Activated T-helper 1 cell treated with anti-CD3 and anti-CD28 coated beads, Interleukin-2, amount 50 U/mL, for 16 hours (primary cell): Measurements from ENCODE around the gene SHTN1.

Experiments used
- DNase-seq, 2 donors: peaks; one replicate each; pipeline ENCODE4 v3.0.0-alpha.2; 2020; ENCODE audit warnings: low read depth in 1 of 2, low spot score in 1 of 2

The SHTN1 gene

DNA sequence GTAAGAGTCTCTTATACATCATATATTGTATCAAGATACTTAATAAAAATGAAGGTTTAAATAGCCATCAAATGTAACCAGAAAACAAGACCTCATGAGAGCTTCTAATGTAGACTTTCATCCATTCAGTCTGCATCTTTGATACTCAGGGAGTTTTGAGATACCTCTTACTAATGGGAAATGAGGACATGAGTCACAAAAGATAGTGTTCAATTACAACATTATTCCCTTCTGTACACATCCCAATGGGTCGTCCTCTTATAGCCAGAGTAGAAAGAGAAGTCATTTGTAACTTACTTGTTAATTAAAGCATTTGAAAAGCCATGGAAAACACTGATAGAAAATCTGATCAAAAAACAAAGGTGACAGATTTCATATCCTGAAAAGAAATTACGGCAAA is 19.4 kb downstream of the SHTN1 start:
- DNase-seq = no peak

DNA sequence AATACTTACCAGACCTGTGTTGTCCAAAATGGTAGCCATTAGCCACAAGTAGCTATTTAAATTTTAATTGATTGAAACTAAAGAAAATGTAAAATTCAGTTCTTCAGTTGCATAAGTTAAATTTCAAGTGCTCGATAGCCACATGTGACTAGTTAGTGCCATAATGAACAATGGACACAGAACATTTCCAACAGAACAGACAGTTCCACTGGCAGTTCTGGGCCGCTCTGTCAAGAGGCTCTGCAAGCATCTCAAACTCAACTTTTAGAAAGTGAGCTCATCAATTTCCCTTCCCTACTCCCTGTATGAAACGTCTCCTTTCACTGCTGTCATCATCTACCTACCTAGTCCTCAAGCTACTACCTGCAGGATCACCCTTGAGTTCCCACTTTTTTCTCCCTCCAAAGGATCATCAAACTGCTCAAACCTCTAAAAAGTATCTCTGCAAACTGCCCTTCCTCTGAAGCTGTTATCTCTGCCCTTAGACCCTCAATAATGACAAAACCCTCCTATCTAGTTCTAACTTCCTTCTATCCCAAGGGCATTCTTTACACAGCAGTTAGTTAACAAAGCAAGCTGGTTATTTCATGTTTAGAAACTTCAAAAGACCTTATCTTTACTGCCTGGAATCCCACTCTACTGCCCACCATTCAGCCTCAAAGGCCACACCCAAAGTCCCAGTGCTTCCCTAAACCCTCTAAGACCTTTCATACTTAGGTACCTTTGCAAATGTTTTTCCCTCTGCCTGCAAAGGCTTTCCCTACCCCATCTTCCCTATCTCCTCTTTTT is 20.6 kb downstream of the SHTN1 start:
- DNase-seq = no peak

DNA sequence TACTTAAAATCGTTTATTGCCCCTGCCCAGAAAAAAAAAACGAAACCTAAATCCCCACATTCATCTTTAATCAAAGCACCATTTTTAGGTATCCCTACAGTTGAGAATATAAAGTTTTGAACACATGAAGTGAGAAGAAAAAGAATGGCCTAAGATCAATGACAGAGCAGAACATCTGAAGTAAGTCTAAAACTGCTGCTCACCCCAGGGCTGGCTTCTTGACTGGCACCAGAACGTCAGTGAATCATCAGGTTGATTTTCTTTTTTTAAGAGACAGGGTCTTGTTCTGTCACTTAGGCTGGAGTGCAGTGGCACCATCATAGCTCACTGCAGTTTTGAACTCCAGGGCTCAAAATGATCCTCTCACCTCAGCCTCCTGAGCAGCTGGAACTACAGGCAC is 24.9 kb downstream of the SHTN1 start:
- DNase-seq = no peak

DNA sequence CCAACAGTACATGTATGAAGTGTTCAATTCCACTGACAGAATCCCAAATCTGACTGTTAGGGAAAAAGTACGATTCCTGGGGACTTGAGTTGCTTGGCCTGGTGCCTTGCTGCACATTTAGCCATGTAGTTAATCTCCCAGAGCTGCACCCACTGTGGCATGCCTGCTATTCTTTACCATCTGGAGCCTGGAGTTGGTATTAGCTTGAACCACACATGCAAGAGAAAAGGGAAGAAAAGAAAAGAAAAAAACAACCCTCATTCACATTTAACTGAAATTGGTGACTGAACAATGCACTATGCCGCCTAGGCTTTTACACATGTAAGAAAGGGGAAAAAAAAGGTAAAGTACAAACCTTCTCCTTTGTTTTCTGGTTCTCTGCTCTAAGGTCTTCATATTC is 26.1 kb downstream of the SHTN1 start:
- no peak for DNase-seq

DNA sequence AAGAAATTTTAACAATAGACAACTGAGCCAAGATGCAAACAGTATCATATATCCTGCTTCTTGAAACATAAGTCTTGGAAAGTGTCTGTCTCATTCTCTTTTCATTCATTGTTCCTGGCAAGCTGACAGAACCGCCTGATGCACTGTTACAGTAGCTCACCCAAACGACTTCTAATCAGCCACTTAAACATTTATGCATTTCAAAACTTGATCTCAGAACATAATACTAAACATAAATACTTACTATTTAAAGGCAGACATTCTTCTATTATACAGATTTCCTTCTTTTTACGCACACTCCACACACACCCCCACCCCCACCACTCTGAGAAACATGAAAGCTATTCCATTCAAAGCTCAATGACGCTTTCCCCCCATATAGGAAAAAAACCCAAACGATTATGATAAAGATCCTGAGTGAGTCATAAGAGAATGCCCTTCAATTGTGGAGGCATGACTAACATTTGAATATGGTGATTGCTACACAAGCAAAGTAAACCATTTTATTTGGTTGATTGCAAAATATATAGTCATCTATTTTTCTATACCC is 30.5 kb downstream of the SHTN1 start:
- no peak for DNase-seq

DNA sequence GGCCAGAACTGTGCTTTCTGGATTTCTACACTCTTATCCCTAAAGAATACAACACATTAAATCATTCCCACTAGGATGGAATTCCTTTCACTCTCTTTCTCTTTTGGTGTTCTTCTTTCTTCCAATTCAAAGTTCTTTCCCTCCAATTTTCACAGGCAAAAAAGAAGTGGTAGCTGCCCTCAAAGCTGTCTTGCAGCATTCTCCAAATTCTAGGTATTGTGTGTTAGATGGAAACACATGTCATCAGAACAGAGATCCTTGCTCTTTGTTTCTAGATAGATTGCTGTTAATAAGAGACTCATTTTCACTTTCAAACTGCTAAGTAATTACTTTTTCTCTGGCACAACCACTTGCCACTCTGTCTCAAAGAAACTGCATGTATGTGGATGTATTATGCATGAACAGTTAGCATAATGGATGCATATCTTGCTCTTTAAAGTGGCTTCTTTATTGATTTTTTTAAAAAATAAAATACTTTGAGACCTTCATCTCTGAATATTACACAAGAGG is 31.0 kb downstream of the SHTN1 start:
- no peak for DNase-seq

DNA sequence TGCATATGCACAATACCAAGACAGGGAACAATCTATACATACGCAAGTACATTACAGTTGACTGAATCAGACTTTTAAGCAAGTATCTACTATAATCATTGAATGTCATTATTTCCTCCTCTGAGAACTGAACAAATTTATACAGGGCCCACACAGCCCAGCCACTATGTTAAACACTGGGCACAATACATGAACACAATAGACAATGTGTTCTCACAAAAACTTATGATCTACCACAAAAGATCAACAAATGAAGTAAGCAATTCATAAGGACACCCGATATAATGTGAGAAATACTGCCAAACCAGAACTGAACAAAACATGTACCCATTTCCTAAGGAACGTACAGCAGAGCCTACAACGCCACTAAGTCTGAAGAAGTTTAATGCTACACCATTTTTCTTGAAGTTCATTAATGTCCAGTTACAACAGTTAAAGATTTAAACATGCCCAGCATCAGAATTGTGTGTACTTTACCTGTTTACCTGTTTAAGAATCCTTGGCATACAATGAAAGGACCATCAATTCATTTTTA is 31.5 kb downstream of the SHTN1 start:
- DNase-seq = no peak

DNA sequence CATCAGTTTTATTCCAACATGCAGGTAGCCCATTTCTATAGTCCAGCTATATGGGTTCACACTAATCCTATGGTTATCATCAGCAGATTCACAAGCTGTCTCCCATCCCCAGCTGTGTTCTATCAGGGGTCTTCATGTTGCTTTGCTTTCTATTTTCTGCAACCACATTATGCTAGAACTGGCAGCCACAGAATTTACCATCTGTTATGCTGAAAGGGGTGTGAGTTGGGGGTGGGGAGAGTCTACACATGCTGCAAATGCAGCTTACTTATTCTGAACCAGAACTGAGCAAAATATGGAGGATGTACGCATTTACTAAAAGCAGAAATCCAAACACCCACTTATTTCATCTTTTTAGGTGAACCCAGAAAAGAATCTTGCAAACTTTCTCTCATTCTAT is 32.9 kb downstream of the SHTN1 start:
- no peak for DNase-seq

DNA sequence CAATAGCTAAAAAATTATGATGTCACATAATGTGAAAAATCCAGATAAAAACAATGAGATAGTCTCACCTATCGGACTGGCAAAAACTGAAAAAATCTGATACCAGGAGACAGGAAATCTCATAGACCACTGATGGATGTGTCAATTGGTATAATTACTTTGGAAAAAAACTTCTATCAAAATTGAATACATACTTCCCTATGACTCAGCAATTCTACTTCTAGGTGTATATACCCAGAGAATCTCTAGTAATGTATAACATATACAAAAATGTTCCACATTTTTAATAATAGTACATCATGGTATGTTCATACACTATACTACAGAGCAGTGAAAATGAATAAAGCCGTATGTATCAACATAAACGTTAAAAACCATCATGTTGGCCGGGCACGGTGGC is 34.9 kb downstream of the SHTN1 start:
- DNase-seq = no peak

DNA sequence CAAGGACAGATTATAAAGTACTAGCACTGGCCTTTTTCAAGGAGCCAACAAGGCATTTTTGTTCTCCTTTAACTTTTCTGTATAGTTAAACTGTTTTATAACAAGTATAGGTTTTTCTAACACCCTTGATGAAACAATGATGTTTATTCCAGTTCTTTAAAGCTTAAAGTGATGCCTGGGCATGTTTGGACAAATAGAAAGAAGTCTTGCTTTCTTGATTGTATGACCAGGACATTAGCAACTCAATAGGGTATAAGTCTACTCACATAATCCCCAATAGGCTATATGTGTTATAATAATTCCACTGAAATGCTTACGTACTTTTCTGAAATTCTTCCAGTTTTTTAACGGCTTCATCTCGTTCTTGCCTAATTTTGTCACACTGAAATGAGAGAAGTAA is 36.7 kb downstream of the SHTN1 start:
- no peak for DNase-seq

DNA sequence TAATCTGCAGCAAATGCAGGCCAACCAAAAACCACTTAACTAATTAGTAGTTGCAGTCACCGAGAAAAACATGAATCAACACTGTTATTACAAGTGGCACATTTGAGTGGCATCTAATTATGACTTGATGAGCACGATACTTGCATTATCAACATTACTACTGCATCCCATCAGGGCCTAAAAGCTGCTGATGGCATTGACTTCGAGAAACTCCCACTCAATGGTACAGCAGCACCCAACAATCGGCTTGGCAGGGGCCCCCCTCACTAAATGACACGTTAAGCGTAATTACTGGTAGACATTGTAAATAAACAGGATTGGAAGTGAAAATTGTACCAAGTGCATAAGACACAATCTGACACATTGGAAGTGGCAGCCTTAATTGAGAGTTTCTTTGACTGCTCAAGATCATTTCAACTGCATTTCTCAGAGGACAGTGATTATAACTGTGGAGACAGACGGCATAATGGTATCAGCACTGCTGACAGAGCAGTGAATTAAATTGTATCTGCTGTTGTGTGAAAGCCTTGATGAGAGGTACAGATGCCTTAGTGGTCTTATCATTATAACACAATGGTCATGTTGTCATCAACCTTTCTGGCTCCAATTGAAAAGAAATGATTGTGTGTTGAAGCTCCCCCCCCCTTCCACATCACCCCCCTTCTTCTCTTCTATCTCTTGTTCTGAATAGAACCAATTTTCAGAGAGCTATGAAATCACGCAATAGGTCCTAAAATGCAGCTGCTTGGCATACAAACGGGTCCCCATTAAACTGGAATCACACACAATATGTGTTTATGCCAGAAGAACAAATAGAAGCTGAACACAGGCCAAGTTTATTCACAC is 43.4 kb downstream of the SHTN1 start:
- no peak for DNase-seq

DNA sequence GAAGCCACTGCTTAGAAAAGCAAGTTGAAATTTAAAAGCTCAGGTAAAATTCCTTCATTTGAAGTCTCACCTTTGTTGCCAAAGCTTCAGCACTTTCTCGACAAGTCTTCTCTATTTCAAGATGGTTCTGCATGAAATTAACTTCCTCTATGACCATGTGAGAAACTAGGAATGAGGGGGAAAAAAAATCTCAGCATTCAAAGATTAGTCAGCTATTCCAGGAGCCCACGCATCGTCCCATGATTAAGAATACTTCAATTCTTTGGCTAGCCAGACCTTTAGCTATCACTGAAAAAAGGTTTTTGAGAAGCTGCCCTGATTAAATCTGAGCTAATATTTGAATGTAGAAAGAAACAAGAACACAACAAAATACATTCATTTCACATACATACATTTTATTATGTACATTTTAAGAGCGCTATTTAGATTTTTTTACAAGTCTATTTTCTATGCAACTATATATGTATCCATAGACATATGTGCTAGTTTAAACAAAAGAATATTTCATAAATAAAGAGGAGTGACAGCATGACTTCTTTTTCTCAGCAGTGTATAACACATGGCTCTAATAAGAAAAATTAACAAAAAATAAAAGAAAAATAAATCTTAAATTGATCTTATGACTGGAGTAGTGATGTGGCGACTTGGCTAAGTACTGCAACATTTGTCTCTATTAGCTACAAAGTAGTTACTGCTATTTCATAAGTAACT is 44.8 kb downstream of the SHTN1 start:
- DNase-seq = no peak

DNA sequence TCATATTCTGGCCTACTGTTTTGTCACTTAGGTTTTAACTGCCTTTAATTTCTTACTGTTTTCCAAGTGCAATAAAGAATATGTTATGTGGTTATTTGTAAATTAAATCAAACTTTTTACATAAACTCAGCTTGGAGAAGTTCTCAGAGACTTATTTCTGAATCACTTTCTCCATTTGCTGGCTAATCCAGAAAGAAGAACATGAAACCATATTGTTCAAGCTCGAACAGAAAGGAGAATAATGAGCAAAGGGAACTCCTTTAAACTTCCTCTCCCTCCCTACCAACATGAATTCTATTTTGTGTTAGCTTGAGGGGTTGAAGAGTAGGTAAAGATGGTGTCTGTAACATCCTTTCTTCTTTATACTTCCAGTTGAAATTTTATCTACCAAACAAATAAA is 52.3 kb downstream of the SHTN1 start:
- DNase-seq = no peak

DNA sequence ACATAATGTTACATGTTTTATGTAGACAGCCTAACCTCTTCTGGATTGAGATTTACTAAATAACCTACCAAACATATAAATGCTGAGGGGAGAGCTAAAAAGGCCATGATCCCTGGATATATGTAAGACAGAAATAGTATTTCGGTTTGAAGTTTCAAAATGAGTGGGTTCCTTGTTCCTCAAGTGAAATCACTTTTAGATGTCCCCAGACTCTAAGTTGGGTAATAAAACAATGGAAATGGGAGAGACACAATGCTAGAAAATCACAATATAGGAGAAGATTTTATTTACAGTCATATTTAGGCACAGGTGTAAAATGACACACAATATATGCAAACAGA is 56.5 kb downstream of the SHTN1 start:
- no peak for DNase-seq

DNA sequence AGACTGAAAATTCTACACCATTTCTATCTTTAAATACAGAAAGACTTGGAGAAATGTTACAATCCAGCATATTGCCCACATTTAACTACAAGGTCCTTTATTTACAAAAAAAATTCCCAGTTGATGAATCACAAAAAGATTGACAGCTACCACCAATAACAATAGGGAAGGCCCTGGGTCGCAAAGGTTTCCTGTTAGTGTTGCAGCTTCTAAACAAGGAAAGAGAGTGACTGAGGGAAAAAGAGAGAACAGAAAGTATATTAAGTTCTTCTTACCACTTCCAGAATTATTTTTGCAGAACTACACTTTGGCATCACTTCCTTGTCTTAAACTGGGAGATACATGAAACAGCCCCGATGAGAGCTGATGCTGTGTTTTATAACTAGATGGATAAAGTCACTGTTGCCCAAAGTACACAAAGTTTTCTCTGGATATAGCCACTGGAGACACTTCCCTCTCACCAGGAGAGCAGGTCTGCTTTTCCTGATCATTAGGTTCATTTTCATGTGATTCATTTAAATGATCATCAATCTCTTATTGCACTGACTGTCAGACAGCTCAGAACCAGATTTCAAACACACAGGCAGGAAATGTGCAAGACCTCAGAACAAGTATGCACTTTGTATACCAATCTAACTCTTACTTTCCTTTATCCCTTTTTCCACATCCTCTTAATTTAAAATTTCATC is 57.0 kb downstream of the SHTN1 start:
- DNase-seq = no peak

DNA sequence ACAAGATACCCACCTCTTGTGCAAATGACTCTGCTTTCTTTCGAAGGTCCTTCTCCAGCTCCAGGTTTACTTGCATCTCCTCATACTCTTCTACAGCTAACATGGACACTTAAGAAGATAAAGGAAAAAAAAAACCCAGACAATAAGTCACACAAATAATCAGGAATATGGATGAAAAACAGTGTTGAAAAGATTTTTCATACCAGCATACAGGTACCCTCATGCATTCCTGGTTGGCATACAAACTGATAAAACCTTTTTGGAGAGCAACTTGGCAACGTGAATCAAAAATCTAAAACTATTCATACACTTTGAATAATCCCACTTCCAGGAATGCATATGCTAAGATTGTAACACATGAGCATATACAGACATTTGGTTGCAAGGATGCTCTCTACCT is 60.1 kb downstream of the SHTN1 start:
- no peak for DNase-seq

DNA sequence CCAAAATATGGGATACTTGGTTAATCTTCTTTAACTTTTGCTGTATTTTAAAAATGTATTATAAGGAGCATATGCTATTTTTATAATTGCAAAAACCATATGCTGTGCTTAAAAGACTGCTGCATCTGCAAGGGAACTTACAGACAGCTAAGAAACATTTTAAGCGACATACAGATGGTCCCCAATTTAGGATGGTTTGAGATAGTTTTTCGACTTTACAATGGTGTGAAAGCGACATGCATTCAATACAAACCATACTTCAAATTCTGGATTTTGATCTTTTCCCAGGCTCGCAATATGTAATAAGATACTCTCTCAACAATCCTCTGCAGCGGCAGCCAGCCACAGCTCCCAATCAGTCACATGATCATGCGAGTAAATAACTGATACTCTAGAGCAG is 73.2 kb downstream of the SHTN1 start:
- no peak for DNase-seq

DNA sequence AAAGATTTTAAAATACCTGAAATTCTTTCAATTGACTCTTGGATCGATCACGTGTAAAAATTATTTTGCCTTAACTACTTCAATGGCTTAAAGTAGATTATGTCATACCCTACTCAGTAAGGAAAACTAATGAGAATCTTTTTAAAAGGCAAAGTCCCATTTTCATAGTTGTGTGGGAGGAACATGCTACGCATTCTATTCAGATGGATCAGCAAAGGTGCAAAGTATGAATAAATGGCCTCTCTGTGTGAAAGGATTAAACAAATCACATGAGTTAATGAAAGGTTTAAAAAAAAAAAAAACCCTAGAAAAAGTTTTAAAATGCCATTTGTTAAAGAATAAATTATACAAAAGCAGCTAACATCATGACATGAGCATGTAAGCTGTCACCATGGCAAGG is 78.6 kb downstream of the SHTN1 start:
- DNase-seq = no peak

DNA sequence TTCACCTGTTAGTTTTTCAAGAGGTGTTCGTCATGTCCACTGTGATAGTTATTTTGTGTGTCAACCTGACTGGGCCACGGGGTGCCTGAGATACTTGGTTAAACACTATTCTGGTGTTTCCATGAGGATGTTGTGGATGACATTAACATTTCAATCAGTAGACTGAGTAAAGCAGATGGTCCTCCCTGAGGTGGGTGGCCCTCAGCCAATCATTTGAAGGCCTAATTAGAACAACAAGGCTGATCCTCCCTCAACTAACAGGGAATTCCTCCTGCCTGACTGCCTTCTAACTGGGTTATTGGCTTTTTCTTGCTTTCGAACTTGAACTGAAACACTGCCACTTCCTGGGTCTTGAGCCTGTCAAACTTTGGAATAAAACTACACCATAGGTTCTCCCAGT is 79.9 kb downstream of the SHTN1 start:
- no peak for DNase-seq

DNA sequence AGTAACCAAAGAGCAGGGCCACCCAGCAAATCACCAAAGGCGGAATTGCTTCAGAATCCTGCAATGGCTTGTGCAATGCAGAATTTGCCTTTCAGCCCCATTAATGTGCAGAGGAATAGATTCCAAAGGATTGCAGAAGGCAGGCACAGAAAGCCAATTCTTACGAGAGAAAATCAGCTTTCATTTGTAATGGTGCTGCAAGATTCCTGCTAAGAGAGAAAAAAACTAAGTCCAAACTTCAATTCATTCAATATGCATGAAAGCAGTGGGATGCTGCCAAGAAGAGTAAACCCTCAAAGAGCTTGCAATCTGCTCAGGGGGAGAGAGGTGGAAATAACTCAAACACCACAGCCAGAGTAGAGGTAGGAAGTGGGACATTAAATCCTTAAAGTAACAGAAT is 85.3 kb downstream of the SHTN1 start:
- DNase-seq = no peak

DNA sequence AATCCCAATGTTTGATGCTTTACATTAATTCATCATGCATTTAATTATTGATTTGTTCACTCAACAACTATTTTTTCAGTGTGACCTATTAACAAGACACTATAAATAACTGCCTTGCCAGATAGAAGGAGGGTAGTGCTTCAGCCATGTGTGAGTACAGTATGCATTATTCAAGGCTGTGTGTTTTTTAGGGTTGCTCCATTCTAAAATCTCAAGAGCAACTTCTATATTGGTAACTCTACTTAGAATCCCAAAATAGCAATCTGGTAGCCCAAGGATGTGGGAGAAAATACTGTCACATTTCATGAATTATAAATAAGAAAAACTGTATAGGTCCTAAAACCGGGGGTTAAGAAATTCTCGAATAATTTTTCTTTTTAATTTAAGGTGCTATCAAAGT is 85.8 kb downstream of the SHTN1 start:
- no peak for DNase-seq
